Measurements from ENCODE around the gene RNF121. TPM values are rescaled to one million over a fixed set of nuclear protein-coding genes. Genes with fewer than 3 reads are reported as not detected.

Gene RNF121
- total and polyA plus RNA-seq, 2 donors (not counting 1 experiment from before 2014, with no cell fraction given), result 31.7 to 56.0 TPM

DNA sequence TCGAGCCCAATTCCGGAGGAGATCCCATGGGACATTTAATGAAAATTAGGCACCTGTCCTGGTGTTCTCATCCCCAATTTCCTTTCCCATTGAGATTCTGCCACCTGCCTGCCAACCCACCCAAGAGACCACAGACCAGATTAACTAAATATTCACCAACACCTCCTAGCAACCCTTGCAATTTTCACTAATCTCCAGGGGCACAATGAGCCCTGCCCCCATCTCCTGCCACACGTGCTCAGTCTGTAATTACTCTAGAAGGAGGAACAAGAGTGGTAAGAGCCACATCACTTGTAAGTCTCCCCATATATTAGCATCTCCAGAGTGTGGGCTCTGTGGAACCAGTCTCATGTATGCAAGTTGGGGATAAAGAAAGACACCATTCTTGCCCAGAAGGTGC is 107.8 kb downstream of the RNF121 start:
- Mint-ChIP-seq H3K9me3 (ENCODE audit: insufficient read depth) (no peaks in the 10 kb centered on the region), H3K27me3 (no peaks in the 10 kb centered on the region), H3K4me3 (peak overlapping the region; percentile 12), H3K4me1 (peaks cover 27% of the 10 kb centered on the region), H3K27ac (peak overlapping the region; percentile 23)
- DNase-seq, result no peak
- 80% methylated on average over 1 of the region's 3 CpGs for WGBS (ENCODE audit: insufficient coverage)
- Histone ChIP-seq H3K79me2 (ENCODE audit: control insufficient read depth, insufficient read depth, low read length) (peaks cover 94% of the 10 kb centered on the region), H3K9me3 (ENCODE audit: control extremely low read depth in 1 of 3, control insufficient read depth in 2 of 3, insufficient read depth in 1 of 3, low read length in 2 of 3) (no peaks in the 10 kb centered on the region), H4K20me1 (ENCODE audit: control insufficient read depth, insufficient read depth, low read length, poor library complexity, severe bottlenecking) (peaks cover 34% of the 10 kb centered on the region), H3K9ac (ENCODE audit: low read length) (no peak overlapping the region), H3K4me2 (replicated peaks; ENCODE audit: low read depth, low read length, poor library complexity, severe bottlenecking) (peak overlapping the region; percentile 24), H3K4me1 (ENCODE audit: control insufficient read depth in 2 of 2, insufficient read depth in 2 of 2, low read length in 2 of 2) (peaks cover 33 to 42% of the 10 kb centered on the region in 2 donors), H3K36me3 (replicated peaks in 1 of 2; ENCODE audit: control extremely low read depth in 1 of 2, control insufficient read depth in 1 of 2, extremely low read depth in 1 of 2, insufficient read depth in 2 of 2, low read length in 1 of 2) (peaks cover 3 to 43% of the 10 kb centered on the region in 2 experiments), H3K4me3 (ENCODE audit: control extremely low read depth in 1 of 5, extremely low read depth in 1 of 5, insufficient read depth in 1 of 5, low read depth in 2 of 5, low read length in 4 of 5) (no peak overlapping the region), H3K27ac (ENCODE audit: low read length in 2 of 2) (peak overlapping the region; percentile 4 to 35), H2AFZ (ENCODE audit: insufficient read depth, low read depth, low read length, poor library complexity, severe bottlenecking) (no peak overlapping the region), H3K27me3 (replicated peaks in 1 of 4; ENCODE audit: control extremely low read depth in 1 of 4, control insufficient read depth in 3 of 4, insufficient read depth in 4 of 4, low read length in 3 of 4) (no peaks in the 10 kb centered on the region)
- ChIA-PET POLR2A (no interaction called here), CTCF (interaction anchor here (1.5 to 16.4 kb wide), 2 partner anchors 11 to 56 kb away, joined by 10 to 292 read pairs; no protein-coding TSS in a partner anchor)
- intact Hi-C loops (cut with micrococcal nuclease), result no loop called here
- ATAC-seq (ENCODE audit: low read depth), result no peak
- no peak for TF ChIP-seq EZH2 (IDR thresholded peaks at IDR 0.05; ENCODE audit: borderline replicate concordance, insufficient read depth, low read depth, low read length, poor library complexity, severe bottlenecking)
- TF ChIP-seq, protein P1, sequence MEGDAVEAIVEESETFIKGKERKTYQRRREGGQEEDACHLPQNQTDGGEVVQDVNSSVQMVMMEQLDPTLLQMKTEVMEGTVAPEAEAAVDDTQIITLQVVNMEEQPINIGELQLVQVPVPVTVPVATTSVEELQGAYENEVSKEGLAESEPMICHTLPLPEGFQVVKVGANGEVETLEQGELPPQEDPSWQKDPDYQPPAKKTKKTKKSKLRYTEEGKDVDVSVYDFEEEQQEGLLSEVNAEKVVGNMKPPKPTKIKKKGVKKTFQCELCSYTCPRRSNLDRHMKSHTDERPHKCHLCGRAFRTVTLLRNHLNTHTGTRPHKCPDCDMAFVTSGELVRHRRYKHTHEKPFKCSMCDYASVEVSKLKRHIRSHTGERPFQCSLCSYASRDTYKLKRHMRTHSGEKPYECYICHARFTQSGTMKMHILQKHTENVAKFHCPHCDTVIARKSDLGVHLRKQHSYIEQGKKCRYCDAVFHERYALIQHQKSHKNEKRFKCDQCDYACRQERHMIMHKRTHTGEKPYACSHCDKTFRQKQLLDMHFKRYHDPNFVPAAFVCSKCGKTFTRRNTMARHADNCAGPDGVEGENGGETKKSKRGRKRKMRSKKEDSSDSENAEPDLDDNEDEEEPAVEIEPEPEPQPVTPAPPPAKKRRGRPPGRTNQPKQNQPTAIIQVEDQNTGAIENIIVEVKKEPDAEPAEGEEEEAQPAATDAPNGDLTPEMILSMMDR (IDR thresholded peaks at IDR 0.05), result no peak

DNA sequence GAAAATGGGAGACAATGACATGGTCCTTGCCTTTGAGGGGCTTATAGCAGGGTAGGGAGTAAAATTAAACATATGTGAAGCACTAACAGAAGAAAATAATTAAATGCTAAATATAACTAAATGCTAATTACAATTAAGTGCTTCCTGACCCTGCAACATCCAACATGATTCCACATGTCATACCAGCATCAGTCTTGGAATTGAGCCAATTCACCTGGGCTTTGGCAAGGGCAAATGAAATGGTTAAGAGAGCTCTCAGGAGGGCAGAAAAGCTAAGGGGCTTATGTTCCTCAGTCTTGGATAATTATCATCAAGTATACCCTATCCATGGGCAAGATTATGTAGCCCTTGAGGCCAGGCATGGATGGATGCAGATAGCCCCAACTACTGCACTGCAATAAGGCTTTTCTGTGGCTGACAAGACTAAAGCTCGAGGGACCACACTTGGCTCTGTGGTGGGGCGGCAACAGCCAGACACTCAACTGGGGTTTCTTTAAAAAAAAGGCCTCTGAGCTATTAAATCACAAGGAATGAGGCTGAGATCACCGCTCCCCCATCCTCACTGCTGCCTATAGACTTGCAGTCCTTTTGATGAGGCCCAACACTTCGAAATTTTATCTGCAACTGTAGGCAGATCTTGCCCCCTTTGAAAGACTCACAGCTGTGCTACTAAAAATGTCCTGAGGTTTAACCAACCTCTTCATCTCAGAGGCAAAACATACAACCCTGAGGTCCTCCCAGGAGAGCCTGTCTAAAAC is 108.9 kb downstream of the RNF121 start:
- peaks cover 42 to 52% of the 10 kb centered on the region in 2 donors for H3K4me1 ChIP-seq (ENCODE audit: control insufficient read depth in 2 of 2, insufficient read depth in 2 of 2, low read length in 2 of 2)
- intact Hi-C loops (cut with micrococcal nuclease), result no loop called here
- peaks cover 100% of the 10 kb centered on the region for H3K79me2 ChIP-seq (ENCODE audit: control insufficient read depth, insufficient read depth, low read length)
- POLR2A ChIA-PET, result no interaction called here
- peak overlapping the region in 3 of 5 experiments; percentile 6 to 86 (median 12) for H3K4me3 ChIP-seq (ENCODE audit: control extremely low read depth in 1 of 5, extremely low read depth in 1 of 5, insufficient read depth in 1 of 5, low read depth in 2 of 5, low read length in 4 of 5)
- H3K4me2 ChIP-seq (replicated peaks; ENCODE audit: low read depth, low read length, poor library complexity, severe bottlenecking), result peak overlapping the region; percentile 90
- H3K27ac ChIP-seq (ENCODE audit: low read length in 2 of 2), result peak overlapping the region; percentile 11 to 92
- no peaks in the 10 kb centered on the region for H3K27me3 ChIP-seq (replicated peaks in 1 of 4; ENCODE audit: control extremely low read depth in 1 of 4, control insufficient read depth in 3 of 4, insufficient read depth in 4 of 4, low read length in 3 of 4)
- peaks cover 24% of the 10 kb centered on the region for H4K20me1 ChIP-seq (ENCODE audit: control insufficient read depth, insufficient read depth, low read length, poor library complexity, severe bottlenecking)
- 3% methylated on average over 4 of the region's 4 CpGs for WGBS (ENCODE audit: insufficient coverage)
- no peaks in the 10 kb centered on the region for H3K27me3 Mint-ChIP-seq
- peaks cover 3 to 35% of the 10 kb centered on the region in 2 experiments for H3K36me3 ChIP-seq (replicated peaks in 1 of 2; ENCODE audit: control extremely low read depth in 1 of 2, control insufficient read depth in 1 of 2, extremely low read depth in 1 of 2, insufficient read depth in 2 of 2, low read length in 1 of 2)
- ATAC-seq (ENCODE audit: low read depth) (no peak), DNase-seq (no peak)
- no peaks in the 10 kb centered on the region for H3K9me3 ChIP-seq (ENCODE audit: control extremely low read depth in 1 of 3, control insufficient read depth in 2 of 3, insufficient read depth in 1 of 3, low read length in 2 of 3)
- no peak overlapping the region for H2AFZ ChIP-seq (ENCODE audit: insufficient read depth, low read depth, low read length, poor library complexity, severe bottlenecking)
- peak overlapping the region; percentile 94 for H3K9ac ChIP-seq (ENCODE audit: low read length)
- H3K4me3 Mint-ChIP-seq, result no peak overlapping the region
- CTCF ChIA-PET, result interaction anchor here (0.8 to 8.5 kb wide), 7 partner anchors 10 to 393 kb away, joined by 3 to 117 read pairs (median 5); no protein-coding TSS in a partner anchor
- no peak for TF ChIP-seq EZH2 (IDR thresholded peaks at IDR 0.05; ENCODE audit: borderline replicate concordance, insufficient read depth, low read depth, low read length, poor library complexity, severe bottlenecking)
- TF ChIP-seq, protein P1 (IDR thresholded peaks at IDR 0.05), result no peak
- no peak overlapping the region for H3K27ac Mint-ChIP-seq
- H3K4me1 Mint-ChIP-seq, result peaks cover 36% of the 10 kb centered on the region
- no peaks in the 10 kb centered on the region for H3K9me3 Mint-ChIP-seq (ENCODE audit: insufficient read depth)
